ENCODE data around the gene PRSS53.

PRSS53 gene

DNA sequence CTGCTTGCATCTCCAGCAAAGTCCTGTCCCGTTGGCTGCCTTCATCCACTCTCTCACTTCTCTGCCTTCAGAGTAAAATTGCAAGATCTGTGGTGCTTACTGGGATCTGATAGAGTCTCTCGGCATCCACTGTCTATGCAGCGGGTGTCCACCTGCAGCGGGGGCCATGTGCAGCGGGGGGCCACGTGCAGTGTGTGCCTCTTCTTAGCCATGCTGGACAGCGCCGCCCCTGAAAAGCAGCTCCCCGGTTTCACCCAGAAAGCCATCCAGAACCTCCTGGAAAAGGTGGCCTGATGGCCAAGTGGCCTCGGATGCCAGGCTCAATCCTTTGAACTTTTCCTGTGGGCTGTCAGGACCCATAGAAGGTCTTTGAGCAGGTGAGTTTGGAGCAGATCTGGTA is 45.9 kb downstream of the PRSS53 start:
- peaks cover 31% of the 10 kb centered on the region for H3K36me3 ChIP-seq (replicated peaks)

DNA sequence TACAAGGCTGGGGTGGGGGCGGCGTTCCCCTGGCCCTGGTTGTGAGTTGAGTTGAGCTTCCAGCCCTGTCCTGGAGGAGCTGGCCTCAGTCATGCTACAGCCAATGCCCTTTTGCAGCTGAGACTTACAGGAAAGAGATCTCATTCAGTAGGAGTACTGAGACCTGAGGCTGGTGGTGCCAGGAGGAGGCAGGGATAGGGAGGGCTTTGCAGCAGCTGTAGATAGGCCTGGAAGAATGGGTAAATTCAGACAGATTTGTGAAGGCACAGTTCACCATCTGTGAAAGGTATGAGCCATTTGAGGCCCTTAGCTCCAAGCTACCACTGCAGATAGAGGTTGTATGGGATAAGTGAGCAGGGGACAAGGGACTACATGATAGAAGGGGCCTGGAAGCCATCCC is 49.8 kb downstream of the PRSS53 start:
- peaks cover 44% of the 10 kb centered on the region for H3K36me3 ChIP-seq (replicated peaks)

More for the DNA sequence above, 45.9 kb downstream of the PRSS53 start:
- TF ChIP-seq, protein P1, sequence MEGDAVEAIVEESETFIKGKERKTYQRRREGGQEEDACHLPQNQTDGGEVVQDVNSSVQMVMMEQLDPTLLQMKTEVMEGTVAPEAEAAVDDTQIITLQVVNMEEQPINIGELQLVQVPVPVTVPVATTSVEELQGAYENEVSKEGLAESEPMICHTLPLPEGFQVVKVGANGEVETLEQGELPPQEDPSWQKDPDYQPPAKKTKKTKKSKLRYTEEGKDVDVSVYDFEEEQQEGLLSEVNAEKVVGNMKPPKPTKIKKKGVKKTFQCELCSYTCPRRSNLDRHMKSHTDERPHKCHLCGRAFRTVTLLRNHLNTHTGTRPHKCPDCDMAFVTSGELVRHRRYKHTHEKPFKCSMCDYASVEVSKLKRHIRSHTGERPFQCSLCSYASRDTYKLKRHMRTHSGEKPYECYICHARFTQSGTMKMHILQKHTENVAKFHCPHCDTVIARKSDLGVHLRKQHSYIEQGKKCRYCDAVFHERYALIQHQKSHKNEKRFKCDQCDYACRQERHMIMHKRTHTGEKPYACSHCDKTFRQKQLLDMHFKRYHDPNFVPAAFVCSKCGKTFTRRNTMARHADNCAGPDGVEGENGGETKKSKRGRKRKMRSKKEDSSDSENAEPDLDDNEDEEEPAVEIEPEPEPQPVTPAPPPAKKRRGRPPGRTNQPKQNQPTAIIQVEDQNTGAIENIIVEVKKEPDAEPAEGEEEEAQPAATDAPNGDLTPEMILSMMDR (IDR thresholded peaks at IDR 0.05; ENCODE audit: low read depth, low read length, missing control alignments): no peak
- in situ Hi-C loops (cut with HindIII; ENCODE audit: low pct_ligation_motif_present, low sequenced_read_pairs): no loop called here
- Histone ChIP-seq H3K27ac (no peak overlapping the region), H3K27me3 (replicated peaks) (no peaks in the 10 kb centered on the region), H3K4me3 (ENCODE audit: low read depth, low read length) (no peak overlapping the region)
- DNase-seq: no peak

DNA sequence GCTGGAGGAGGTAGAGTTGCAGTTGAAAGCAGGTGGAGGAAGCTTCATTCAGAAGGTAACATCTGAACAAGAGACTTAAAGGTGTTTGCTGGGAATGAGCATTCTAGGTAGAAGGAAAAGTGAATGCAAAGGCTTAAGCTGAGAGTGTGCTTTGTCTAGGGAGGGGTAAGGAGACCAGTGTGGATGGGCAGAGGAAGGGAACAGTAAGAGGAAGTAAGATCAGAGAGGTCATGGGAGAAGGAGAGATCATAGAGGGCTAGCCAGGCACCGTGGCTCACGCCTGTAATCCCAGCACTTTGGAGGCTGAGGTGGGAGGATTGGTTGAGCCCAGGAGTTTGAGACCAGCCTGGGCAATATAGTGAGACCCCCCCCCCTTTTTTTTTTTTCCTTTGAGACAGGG is 52.1 kb downstream of the PRSS53 start:
- H3K27me3 ChIP-seq (replicated peaks): no peaks in the 10 kb centered on the region
- peaks cover 43% of the 10 kb centered on the region for H3K36me3 ChIP-seq (replicated peaks)
- TF ChIP-seq, protein P1 (IDR thresholded peaks at IDR 0.05; ENCODE audit: low read depth, low read length, missing control alignments): no peak
- no peak overlapping the region for H3K27ac ChIP-seq
- no peak overlapping the region for H3K4me3 ChIP-seq (ENCODE audit: low read depth, low read length)
- DNase-seq: no peak
- in situ Hi-C loops (cut with HindIII; ENCODE audit: low pct_ligation_motif_present, low sequenced_read_pairs): no loop called here

More for the DNA sequence above, 49.8 kb downstream of the PRSS53 start:
- Histone ChIP-seq H3K27ac (no peak overlapping the region), H3K4me3 (ENCODE audit: low read depth, low read length) (no peak overlapping the region), H3K27me3 (replicated peaks) (no peaks in the 10 kb centered on the region)
- no peak for DNase-seq
- TF ChIP-seq, protein P1 (IDR thresholded peaks at IDR 0.05; ENCODE audit: low read depth, low read length, missing control alignments): no peak
- in situ Hi-C loops (cut with HindIII; ENCODE audit: low pct_ligation_motif_present, low sequenced_read_pairs): no loop called here

DNA sequence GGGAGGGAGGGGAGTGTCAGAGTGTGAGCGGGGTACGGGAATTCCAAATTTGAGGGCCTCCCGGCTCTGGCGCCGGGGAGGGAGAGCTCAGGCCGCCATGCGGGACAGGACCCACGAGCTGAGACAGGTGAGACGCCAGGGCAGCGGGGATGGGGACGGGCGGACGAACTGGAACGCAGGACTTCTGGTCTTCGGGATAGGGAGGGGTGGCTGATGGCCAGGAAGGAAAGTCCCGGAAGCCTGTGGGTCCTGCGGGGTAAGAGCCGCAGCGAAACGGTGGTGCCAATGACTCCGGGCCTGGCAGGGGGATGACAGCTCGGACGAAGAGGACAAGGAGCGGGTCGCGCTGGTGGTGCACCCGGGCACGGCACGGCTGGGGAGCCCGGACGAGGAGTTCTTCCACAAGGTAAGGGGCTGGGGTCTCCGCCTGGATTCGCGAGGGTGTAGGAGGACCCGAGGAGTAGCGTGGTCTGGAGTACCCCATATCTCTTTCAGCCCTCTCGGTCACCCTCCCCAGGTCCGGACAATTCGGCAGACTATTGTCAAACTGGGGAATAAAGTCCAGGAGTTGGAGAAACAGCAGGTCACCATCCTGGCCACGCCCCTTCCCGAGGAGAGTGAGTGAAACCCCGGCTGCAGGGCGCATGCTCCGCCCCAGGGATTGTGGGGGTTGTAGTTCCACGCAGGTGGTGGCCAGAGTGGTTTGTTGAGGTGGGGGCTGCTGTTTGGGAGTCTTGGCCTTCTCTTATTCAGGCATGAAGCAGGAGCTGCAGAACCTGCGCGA is 54.8 kb downstream of the PRSS53 start:
- TF ChIP-seq, protein P1 (IDR thresholded peaks at IDR 0.05; ENCODE audit: low read depth, low read length, missing control alignments): no peak
- peak; percentile 72 for DNase-seq
- Histone ChIP-seq H3K36me3 (replicated peaks) (peaks cover 23% of the 10 kb centered on the region), H3K4me3 (ENCODE audit: low read depth, low read length) (peak overlapping the region; percentile 99), H3K27me3 (replicated peaks) (no peaks in the 10 kb centered on the region), H3K27ac (peak overlapping the region; percentile 87)
- in situ Hi-C loops (cut with HindIII; ENCODE audit: low pct_ligation_motif_present, low sequenced_read_pairs): no loop called here
